SK-N-MC (cell line): Measurements from ENCODE around the gene RIOK2.

Source experiments
- EZH2 ChIP-seq: fragments of 200-600 bp; sonication (generic); IDR thresholded peaks from one replicate; pipeline ENCODE4 v1.6.1; 2017; ENCODE audit warnings: antibody characterized with exemption
- FOXP2 ChIP-seq: optimal IDR thresholded peaks from 2 replicates; pipeline ENCODE3; 2011; ENCODE audit warnings: mild to moderate bottlenecking, moderate library complexity; ENCODE audit not compliant: insufficient read depth; ENCODE audit errors: extremely low read length, control extremely low read depth
- POLR2AphosphoS5 ChIP-seq: IDR thresholded peaks from 2 replicates; pipeline ENCODE4 v1.6.1; 2012; ENCODE audit warnings: mild to moderate bottlenecking, low read depth, low read length, borderline replicate concordance

GRCh38 chr5:97164846-97165245 is 18.2 kb downstream of the RIOK2 start:
- TF ChIP-seq POLR2AphosphoS5 (no peak), EZH2 (no peak), FOXP2 (no peak)
